Endothelial cell (in vitro differentiated cells): ENCODE data around the gene CYP3A4. TPM values are rescaled to one million over a fixed set of nuclear protein-coding genes. Genes with fewer than 3 reads are reported as not detected.
"Not testable (repeated sequence)": the region's sequence is repeated elsewhere in the genome, so short reads cannot be mapped to it uniquely, and the experiment has no call there.

Source experiments
- DNase-seq: peaks from one replicate; pipeline ENCODE4 v3.0.0; 2021; ENCODE audit warnings: low spot score
- H3K27ac Mint-ChIP-seq: one replicate; pipeline ENCODE4 v1.8.0; 2021; ENCODE audit warnings: mixed read lengths, inconsistent platforms; ENCODE audit not compliant: unreplicated experiment
- H3K27me3 Mint-ChIP-seq: one replicate; pipeline ENCODE4 v1.8.0; 2021; ENCODE audit warnings: mild to moderate bottlenecking, moderate library complexity, mixed read lengths, inconsistent platforms; ENCODE audit not compliant: unreplicated experiment
- H3K36me3 Mint-ChIP-seq: one replicate; pipeline ENCODE4 v1.8.0; 2021; ENCODE audit warnings: mild to moderate bottlenecking, low read depth, mixed read lengths, inconsistent platforms; ENCODE audit not compliant: unreplicated experiment
- H3K4me1 Mint-ChIP-seq: one replicate; pipeline ENCODE4 v1.8.0; 2021; ENCODE audit warnings: mild to moderate bottlenecking, mixed read lengths, inconsistent platforms; ENCODE audit not compliant: unreplicated experiment
- H3K4me3 Mint-ChIP-seq: one replicate; pipeline ENCODE4 v1.8.0; 2021; ENCODE audit warnings: mild to moderate bottlenecking, mixed read lengths, inconsistent platforms; ENCODE audit not compliant: unreplicated experiment
- H3K9me3 Mint-ChIP-seq: one replicate; pipeline ENCODE4 v1.8.0; 2021; ENCODE audit warnings: mixed read lengths, inconsistent platforms; ENCODE audit not compliant: unreplicated experiment
- CTCF ChIP-seq: fragments of 200-600 bp; sonication (generic); IDR thresholded peaks from one replicate; pipeline ENCODE4 v1.5.0; 2021; ENCODE audit warnings: antibody characterized with exemption; ENCODE audit not compliant: unreplicated experiment
- total RNA-seq: library from RNA; stranded (reverse); fragmentation: NEBNext Ultra II Directional; extraction: Animal tissue kit (Norgen Biotek cat#: 25700); gene quantifications from one replicate; pipeline ENCODE4 v1.2.1, GENCODE V29; 2021; ENCODE audit not compliant: unreplicated experiment

Gene CYP3A4
- total RNA-seq, 1 donor from 2014 or later: not detected

- Mint-ChIP-seq H3K36me3 (no peaks in the 10 kb centered on the region), H3K27me3 (peaks cover under 1% of the 10 kb centered on the region), H3K27ac (no peak overlapping the region), H3K4me3 (no peak overlapping the region), H3K9me3 (no peaks in the 10 kb centered on the region), H3K4me1 (peaks cover 6% of the 10 kb centered on the region)
- DNase-seq: no peak
- TF ChIP-seq CTCF: no peak
Observed at GRCh38 chr7:99789441-99790070, 5.6 kb upstream of the CYP3A4 start.

GRCh38 chr7:99788554-99788953 is 4.6 kb upstream of the CYP3A4 start:
- DNase-seq: no peak
- no peaks in the 10 kb centered on the region for H3K9me3 Mint-ChIP-seq
- H3K4me3 Mint-ChIP-seq: no peak overlapping the region
- peaks cover 4% of the 10 kb centered on the region for H3K27me3 Mint-ChIP-seq
- TF ChIP-seq CTCF: no peak
- peaks cover 12% of the 10 kb centered on the region for H3K4me1 Mint-ChIP-seq
- no peaks in the 10 kb centered on the region for H3K36me3 Mint-ChIP-seq
- H3K27ac Mint-ChIP-seq: no peak overlapping the region

- no peaks in the 10 kb centered on the region for H3K36me3 Mint-ChIP-seq
- H3K9me3 Mint-ChIP-seq: no peaks in the 10 kb centered on the region
- H3K4me1 Mint-ChIP-seq: peaks cover 12% of the 10 kb centered on the region
Observed at GRCh38 chr7:99786726-99787335, 2.8 kb upstream of the CYP3A4 start.

GRCh38 chr7:99785654-99786053 is 1.7 kb upstream of the CYP3A4 start:
- not testable (repeated sequence) for H3K9me3 Mint-ChIP-seq, H3K36me3 Mint-ChIP-seq, H3K27me3 Mint-ChIP-seq, H3K4me3 Mint-ChIP-seq, DNase-seq, H3K27ac Mint-ChIP-seq
- H3K4me1 Mint-ChIP-seq: peaks cover 12% of the 10 kb centered on the region

More at GRCh38 chr7:99786726-99787335, 2.8 kb upstream of the CYP3A4 start:
- no peak overlapping the region for H3K4me3 Mint-ChIP-seq
- no peak overlapping the region for H3K27ac Mint-ChIP-seq
- peaks cover 4% of the 10 kb centered on the region for H3K27me3 Mint-ChIP-seq
- TF ChIP-seq CTCF: no peak
- no peak for DNase-seq

GRCh38 chr7:99782012-99782953 is 1.7 kb downstream of the CYP3A4 start:
- no peak for DNase-seq
- H3K4me1 Mint-ChIP-seq: peaks cover 10% of the 10 kb centered on the region
- no peak overlapping the region for H3K27ac Mint-ChIP-seq
- no peak for TF ChIP-seq CTCF
- H3K36me3 Mint-ChIP-seq: no peaks in the 10 kb centered on the region
- no peaks in the 10 kb centered on the region for H3K9me3 Mint-ChIP-seq
- H3K27me3 Mint-ChIP-seq: peaks cover 4% of the 10 kb centered on the region
- H3K4me3 Mint-ChIP-seq: no peak overlapping the region
